ENCODE measurements around the gene RHOH.

RHOH gene

GRCh38 chr4:40187386-40187906 lies 9.4 kb upstream of the RHOH start:
- DNase-seq (ENCODE audit: low read depth in 2 of 2, low spot score in 1 of 2) = no peak

- DNase-seq (ENCODE audit: low read depth in 2 of 2, low spot score in 1 of 2) = no peak
Observed at GRCh38 chr4:40190019-40190418, 6.8 kb upstream of the RHOH start.

- no peak for DNase-seq (ENCODE audit: low read depth in 2 of 2, low spot score in 1 of 2)
Observed at GRCh38 chr4:40190465-40190864, 6.4 kb upstream of the RHOH start.

- no peak for DNase-seq (ENCODE audit: low read depth in 2 of 2, low spot score in 1 of 2)
Observed at GRCh38 chr4:40190880-40191815, 5.7 kb upstream of the RHOH start.

- DNase-seq (ENCODE audit: low read depth in 2 of 2, low spot score in 1 of 2) = no peak
Observed at GRCh38 chr4:40192114-40193015, 4.5 kb upstream of the RHOH start.

GRCh38 chr4:40193016-40193571 lies 3.7 kb upstream of the RHOH start:
- no peak for DNase-seq (ENCODE audit: low read depth in 2 of 2, low spot score in 1 of 2)

- no peak for DNase-seq (ENCODE audit: low read depth in 2 of 2, low spot score in 1 of 2)
Observed at GRCh38 chr4:40193578-40193977, 3.3 kb upstream of the RHOH start.

GRCh38 chr4:40194602-40195161 lies 2.1 kb upstream of the RHOH start:
- no peak for DNase-seq (ENCODE audit: low read depth in 2 of 2, low spot score in 1 of 2)

GRCh38 chr4:40195182-40196177 lies 1.4 kb upstream of the RHOH start:
- no peak for DNase-seq (ENCODE audit: low read depth in 2 of 2, low spot score in 1 of 2)

- no peak for DNase-seq (ENCODE audit: low read depth in 2 of 2, low spot score in 1 of 2)
Observed at GRCh38 chr4:40196272-40196671, 559 bp upstream of the RHOH start.

- DNase-seq (ENCODE audit: low read depth in 2 of 2, low spot score in 1 of 2) = no peak
Observed at GRCh38 chr4:40197879-40198689, 1.3 kb downstream of the RHOH start.

GRCh38 chr4:40199179-40199670 lies 2.4 kb downstream of the RHOH start:
- no peak for DNase-seq (ENCODE audit: low read depth in 2 of 2, low spot score in 1 of 2)

GRCh38 chr4:40199999-40200874 lies 3.4 kb downstream of the RHOH start:
- no peak for DNase-seq (ENCODE audit: low read depth in 2 of 2, low spot score in 1 of 2)

GRCh38 chr4:40200875-40201801 lies 4.3 kb downstream of the RHOH start:
- no peak for DNase-seq (ENCODE audit: low read depth in 2 of 2, low spot score in 1 of 2)

GRCh38 chr4:40201898-40202297 lies 5.1 kb downstream of the RHOH start:
- no peak for DNase-seq (ENCODE audit: low read depth in 2 of 2, low spot score in 1 of 2)

GRCh38 chr4:40202474-40202873 lies 5.6 kb downstream of the RHOH start:
- DNase-seq (ENCODE audit: low read depth in 2 of 2, low spot score in 1 of 2) = no peak

Measured in stimulated activated CD8-positive, alpha-beta memory T cell treated with anti-CD3 and anti-CD28 coated beads, Interleukin-4, amount 100 ng/mL, for 1 hour (primary cell).